Mucosa of gallbladder (tissue), 1 donor: ENCODE results near the gene CDK15. TPM values are rescaled to one million over a fixed set of nuclear protein-coding genes. Genes with fewer than 3 reads are reported as not detected.

Experiments used
- DNase-seq: peaks from one replicate; pipeline ENCODE4 v3.0.0-alpha.2; 2020; ENCODE audit warnings: low spot score
- total RNA-seq: library from RNA; stranded (reverse); gene quantifications from one replicate; pipeline ENCODE4 v1.2.1, GENCODE V29; 2021
- donor health status: DM: no; HTN: no; CAD: no.

The CDK15 gene
- total RNA-seq, 1 donor from 2014 or later: 3.1 TPM

DNA sequence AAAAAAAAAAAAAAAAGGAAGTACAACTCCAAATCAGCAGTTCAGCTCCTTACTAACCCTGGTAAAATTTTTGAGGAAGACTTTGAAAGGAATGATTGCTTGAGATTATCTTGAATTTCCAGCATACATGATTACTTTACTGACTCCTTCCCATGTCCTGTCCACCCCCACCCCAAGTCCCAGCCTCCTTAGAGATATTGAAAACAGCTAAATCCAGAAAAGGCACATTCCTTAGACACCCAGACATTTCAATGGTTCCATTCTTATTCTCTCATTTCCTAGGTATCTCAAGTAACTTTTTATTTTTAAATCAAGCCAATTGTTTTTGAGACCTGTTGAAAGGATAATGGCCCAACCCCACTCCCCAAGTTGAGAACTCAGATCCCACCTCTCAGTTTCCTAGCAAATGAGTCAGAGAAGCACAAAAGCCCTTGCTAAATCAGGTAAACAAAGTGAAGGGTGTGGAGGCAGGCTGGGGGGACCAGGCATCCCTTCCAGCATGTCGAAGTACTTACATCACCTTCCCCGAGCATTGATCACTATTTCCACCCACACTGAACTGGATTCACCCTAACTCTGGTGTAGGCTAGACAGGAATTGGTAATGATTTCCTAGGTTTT lies 131.9 kb downstream of the CDK15 start:
- no peak for DNase-seq

DNA sequence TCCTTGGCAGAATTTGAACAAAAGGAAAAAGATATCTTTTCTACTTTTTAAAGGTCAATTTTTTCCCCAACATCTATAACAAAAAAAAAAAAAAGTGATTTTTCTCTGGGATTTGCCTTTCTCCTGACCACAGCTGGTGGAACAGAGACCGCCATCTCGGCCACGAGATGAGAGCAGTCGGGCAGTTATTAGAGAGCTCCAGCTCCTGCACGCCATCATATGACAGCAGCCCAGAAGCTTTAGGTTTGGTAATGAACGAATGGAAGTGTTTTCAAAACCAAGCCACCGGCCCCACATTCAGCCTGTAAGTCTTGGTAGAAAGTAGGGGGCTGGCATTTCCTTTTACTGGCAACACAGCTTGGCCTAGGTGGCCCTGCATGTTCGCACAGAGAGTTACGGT lies 132.4 kb downstream of the CDK15 start:
- DNase-seq: no peak

DNA sequence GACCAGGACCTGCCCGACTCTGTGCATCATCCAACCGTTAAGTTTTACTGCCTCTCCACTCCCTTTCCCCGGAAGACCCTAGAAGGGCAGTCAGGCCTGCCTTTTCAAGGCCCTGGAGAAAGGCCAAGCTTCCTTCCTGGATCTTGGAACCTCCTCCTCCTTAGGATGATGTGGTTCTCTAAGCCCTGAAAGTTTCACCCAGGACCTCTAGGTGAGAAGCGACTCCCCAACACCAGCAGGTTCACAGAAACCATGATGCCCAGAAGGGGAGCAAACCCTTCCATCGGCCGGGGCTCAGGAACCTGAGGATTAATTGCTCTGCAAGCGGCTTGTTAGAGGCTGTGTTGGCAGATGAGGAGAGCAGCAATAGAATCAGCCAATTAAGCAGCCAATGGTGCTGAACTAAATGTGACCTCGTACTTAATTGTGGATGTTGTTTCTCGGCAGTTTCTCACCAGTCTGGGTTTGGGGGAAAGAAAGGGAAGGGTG lies 133.2 kb downstream of the CDK15 start:
- no peak for DNase-seq

DNA sequence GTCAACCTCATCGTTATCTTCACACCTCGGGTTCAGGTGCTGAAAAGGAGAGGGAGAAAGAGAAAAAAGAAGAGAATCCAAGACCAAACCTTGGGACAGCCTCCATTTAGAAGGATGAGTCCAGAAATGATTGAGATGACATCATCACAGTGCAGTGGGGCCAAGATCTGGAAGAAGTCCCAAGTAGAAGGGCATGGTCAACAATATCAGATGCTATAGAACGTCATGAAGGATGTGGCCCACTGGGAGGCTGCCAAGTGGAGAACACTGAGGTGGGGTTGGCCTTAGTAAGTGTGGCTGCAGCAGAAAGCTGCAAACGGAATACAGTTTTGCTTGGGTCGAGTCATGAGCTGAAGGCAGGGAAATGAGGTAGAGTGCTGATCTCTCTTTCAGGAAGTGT lies 136.2 kb downstream of the CDK15 start:
- no peak for DNase-seq

Other genes starting within 250 kb of the CDK15 start
- gene TMEM237, start 163.0 kb upstream of the CDK15 start, total RNA-seq: 13.5 TPM
- gene MPP4, start 107.9 kb upstream of the CDK15 start, total RNA-seq: not detected
- 23.8 TPM for gene ALS2, start 25.6 kb upstream of the CDK15 start, total RNA-seq
- gene FZD7, start 227.3 kb downstream of the CDK15 start, total RNA-seq: 10.4 TPM